ENCODE measurements around the gene CAPZA2.

CAPZA2 gene

DNA sequence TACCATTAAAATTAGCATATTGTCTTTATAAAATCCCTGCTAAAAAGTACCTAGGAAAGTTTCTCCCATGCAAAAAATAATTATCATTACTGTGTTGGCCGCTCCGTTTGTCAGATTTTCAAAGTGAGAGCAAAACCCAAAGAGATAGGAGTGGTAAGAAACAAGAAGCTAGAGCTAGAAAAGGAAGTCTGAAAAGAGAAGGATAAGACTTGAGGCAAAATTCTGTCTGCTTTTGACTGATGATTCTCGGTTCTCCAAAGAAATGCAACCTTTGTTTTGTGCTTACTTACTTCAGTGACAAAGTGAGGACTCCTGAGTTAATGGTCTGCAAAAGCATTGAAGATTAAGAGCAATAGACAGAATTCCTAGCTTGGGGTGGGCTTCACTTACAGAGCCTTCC, 33.3 kb upstream of the CAPZA2 start:
- TF ChIP-seq ZFX (IDR thresholded peaks at IDR 0.05; ENCODE audit: borderline replicate concordance), result no peak
- TF ChIP-seq, protein P1, sequence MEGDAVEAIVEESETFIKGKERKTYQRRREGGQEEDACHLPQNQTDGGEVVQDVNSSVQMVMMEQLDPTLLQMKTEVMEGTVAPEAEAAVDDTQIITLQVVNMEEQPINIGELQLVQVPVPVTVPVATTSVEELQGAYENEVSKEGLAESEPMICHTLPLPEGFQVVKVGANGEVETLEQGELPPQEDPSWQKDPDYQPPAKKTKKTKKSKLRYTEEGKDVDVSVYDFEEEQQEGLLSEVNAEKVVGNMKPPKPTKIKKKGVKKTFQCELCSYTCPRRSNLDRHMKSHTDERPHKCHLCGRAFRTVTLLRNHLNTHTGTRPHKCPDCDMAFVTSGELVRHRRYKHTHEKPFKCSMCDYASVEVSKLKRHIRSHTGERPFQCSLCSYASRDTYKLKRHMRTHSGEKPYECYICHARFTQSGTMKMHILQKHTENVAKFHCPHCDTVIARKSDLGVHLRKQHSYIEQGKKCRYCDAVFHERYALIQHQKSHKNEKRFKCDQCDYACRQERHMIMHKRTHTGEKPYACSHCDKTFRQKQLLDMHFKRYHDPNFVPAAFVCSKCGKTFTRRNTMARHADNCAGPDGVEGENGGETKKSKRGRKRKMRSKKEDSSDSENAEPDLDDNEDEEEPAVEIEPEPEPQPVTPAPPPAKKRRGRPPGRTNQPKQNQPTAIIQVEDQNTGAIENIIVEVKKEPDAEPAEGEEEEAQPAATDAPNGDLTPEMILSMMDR (IDR thresholded peaks at IDR 0.05), result no peak
- no peak overlapping the region for H3K27ac ChIP-seq

DNA sequence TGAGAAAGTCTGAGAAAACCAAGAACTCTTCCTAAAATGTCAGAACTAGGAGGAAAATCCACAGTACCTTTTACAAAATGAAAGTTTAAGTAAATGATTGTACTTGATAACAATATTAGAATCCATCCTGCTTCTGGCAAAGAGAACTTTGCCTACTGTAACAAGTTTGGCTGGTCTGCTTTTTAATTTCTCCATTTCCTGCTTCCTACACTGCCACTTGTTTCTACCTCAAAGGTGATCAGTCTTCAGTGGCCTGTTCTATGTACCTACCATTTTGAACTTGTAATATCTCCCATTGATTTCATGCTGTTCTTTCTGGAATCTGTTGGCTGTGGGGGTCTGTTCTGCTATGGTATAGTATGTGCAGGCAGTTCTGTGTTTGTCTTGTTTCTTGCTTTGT, 32.9 kb upstream of the CAPZA2 start:
- H3K27ac ChIP-seq, result no peak overlapping the region
- TF ChIP-seq ZFX (IDR thresholded peaks at IDR 0.05; ENCODE audit: borderline replicate concordance), result no peak
- TF ChIP-seq, protein P1 (IDR thresholded peaks at IDR 0.05), result no peak

DNA sequence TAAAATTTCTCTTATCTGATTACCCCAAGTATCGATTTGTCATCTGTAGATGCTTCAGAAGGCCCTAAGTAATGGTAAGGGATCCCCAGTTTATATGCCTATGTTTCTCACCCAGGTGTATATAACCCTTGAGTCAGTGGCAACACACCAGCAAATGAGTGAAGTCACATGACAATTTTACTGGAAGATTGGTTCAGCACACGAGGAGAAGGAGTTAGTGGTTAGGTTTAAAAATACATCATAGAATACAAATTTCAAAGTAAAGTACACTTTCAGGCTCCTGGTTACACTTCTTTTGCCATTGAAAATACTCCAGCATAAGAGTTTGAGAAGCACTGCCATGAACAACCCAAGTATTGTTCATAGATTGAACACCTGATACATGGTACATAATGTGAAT, 29.7 kb upstream of the CAPZA2 start:
- TF ChIP-seq, protein P1 (IDR thresholded peaks at IDR 0.05), result no peak
- TF ChIP-seq ZFX (IDR thresholded peaks at IDR 0.05; ENCODE audit: borderline replicate concordance), result no peak
- no peak overlapping the region for H3K27ac ChIP-seq

DNA sequence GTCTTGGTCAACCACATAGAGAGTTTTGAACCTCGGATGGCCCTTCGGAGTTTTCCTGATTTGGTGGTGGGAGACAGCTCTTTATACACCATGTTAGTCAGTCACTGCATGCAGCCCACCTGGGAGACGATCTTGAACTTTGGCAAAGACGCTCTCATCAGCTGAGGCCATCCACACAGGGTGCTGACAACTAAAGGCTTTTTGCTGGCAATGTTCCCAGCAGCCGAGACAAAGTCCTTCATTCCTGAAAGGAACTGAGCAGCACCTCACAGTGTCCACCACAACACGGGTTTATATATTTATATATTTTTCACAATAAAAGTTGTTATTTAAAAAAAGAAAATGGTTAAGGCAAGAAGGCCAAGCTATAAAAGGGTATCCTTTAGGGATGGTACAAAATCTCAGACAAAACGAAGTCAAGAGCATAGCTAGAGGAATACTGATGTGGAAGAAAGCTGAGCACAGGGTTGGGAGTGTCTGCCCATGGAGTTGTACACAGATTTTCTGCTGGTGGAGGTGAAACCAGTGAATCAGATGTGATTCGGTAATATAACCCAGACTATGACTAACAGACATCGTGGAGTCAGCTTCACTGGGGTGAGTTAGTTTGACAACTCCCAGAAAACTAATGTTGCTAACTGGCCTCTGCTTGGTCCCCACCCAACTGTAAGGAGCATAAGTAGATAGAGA, 27.4 kb upstream of the CAPZA2 start:
- H3K27ac ChIP-seq, result no peak overlapping the region
- TF ChIP-seq, protein P1 (IDR thresholded peaks at IDR 0.05), result no peak
- no peak for TF ChIP-seq ZFX (IDR thresholded peaks at IDR 0.05; ENCODE audit: borderline replicate concordance)

DNA sequence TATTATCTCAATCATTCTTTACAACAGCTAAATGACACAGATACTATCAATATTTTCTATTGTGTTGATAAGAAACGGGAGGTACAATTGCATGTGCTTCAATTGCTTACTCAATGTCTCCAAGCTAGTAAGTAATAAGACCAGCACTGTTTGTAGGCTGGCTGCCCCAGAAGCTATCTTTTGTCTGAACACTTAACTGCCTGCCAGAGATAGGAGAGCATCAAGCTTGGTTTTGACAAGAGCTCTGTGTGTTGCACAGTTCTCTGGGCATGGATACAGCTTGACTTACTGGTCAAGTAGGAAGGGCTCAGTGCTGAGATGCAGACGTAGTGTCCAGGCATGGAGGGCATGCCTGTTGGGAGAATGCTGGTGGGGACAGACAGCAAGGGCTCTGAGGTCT, 26.3 kb upstream of the CAPZA2 start:
- TF ChIP-seq ZFX (IDR thresholded peaks at IDR 0.05; ENCODE audit: borderline replicate concordance), result no peak
- TF ChIP-seq, protein P1 (IDR thresholded peaks at IDR 0.05), result no peak

DNA sequence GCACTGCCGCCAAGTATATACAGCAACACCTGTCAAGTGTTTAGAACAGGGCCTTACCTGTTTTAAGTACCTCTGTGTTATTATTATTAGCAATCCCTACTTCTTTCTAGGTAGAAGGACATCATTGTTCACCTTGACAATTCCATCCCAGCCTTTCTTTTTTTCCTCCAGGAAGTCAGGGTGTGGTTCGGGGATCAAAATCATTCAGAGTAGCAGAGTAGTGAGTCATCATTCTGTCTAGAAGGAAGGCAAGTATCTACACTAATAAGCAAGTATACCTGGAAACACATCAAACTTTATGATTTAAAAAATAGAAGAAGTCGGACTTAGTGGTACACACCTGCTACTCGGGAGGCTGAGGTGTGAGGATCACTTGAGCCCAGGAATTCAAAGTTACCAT, 25.5 kb upstream of the CAPZA2 start:
- H3K27ac ChIP-seq, result no peak overlapping the region
- TF ChIP-seq ZFX (IDR thresholded peaks at IDR 0.05; ENCODE audit: borderline replicate concordance), result no peak
- TF ChIP-seq, protein P1 (IDR thresholded peaks at IDR 0.05), result no peak

More for the DNA sequence above, 26.3 kb upstream of the CAPZA2 start:
- no peak overlapping the region for H3K27ac ChIP-seq

DNA sequence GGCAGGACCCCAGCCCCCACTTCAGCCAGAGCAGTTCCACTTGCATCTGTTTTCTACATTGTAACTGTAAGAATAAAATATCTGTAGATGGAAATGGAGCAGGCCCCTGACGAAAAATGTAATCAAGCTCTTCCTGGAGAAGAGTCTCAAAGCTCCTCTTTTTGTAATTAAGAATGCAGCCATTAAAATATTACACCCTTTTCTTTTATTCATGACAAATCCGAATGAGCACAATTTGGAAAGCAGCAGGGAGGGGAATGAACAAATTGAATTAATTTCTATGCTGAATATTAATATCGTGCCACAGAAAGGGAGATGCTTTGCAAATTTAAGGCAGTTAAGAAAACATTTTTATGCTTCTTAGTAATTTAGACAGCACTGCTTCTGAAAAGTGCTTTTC, 24.8 kb upstream of the CAPZA2 start:
- TF ChIP-seq, protein P1 (IDR thresholded peaks at IDR 0.05), result no peak
- no peak for TF ChIP-seq ZFX (IDR thresholded peaks at IDR 0.05; ENCODE audit: borderline replicate concordance)
- H3K27ac ChIP-seq, result no peak overlapping the region

Data from 22Rv1 (cell line).